Stimulated activated CD8-positive, alpha-beta memory T cell treated with anti-CD3 and anti-CD28 coated beads, Interleukin-12 subunit alpha, Interleukin-12 subunit beta, amount 100 ng/mL, for 24 hours (primary cell): ENCODE results near the gene RNF225.
"Not testable (repeated sequence)": the region's sequence is repeated elsewhere in the genome, so short reads cannot be mapped to it uniquely, and the experiment has no call there.

Experiments used
- DNase-seq: peaks from one replicate; pipeline ENCODE4 v3.0.0-alpha.2; 2020; ENCODE audit errors: extremely low read depth

RNF225 gene

GRCh38 chr19:58362272-58362994, 33.0 kb upstream of the RNF225 start, which contains the start of gene ZNF497:
Gene ZNF497 (minus strand): TSS chr19:58362751. CDS start chr19:58357635, 5,116 bp downstream.
- peak; percentile 98 for DNase-seq

- no peak for DNase-seq
These were observed 31.3 kb upstream of the RNF225 start for GRCh38 chr19:58364146-58364545.

- no peak for DNase-seq
These were observed 28.6 kb upstream of the RNF225 start for GRCh38 chr19:58366585-58367430.

GRCh38 chr19:58367698-58368454, 27.6 kb upstream of the RNF225 start:
- DNase-seq: no peak

GRCh38 chr19:58368561-58369360, 26.7 kb upstream of the RNF225 start:
- DNase-seq: no peak

GRCh38 chr19:58372311-58373133, 22.9 kb upstream of the RNF225 start:
- DNase-seq: no peak

GRCh38 chr19:58374200-58374599, 21.3 kb upstream of the RNF225 start:
- no peak for DNase-seq

GRCh38 chr19:58376724-58377123, 18.7 kb upstream of the RNF225 start:
- DNase-seq: not testable (repeated sequence)

GRCh38 chr19:58379246-58379645, 16.2 kb upstream of the RNF225 start:
- DNase-seq: no peak

- no peak for DNase-seq
These were observed 15.3 kb upstream of the RNF225 start for GRCh38 chr19:58380037-58380661.

GRCh38 chr19:58380662-58381459, 14.6 kb upstream of the RNF225 start, which contains the start of gene ZNF837:
Gene ZNF837 (minus strand): TSS chr19:58381030. CDS start chr19:58369332, 11,698 bp downstream.
- peak; percentile 94 for DNase-seq

GRCh38 chr19:58381460-58382212, 13.8 kb upstream of the RNF225 start:
- no peak for DNase-seq

GRCh38 chr19:58382997-58383603, 12.4 kb upstream of the RNF225 start:
- DNase-seq: no peak

- DNase-seq: no peak
These were observed 10.1 kb upstream of the RNF225 start for GRCh38 chr19:58385313-58385890.

- no peak for DNase-seq
These were observed 9.4 kb upstream of the RNF225 start for GRCh38 chr19:58385891-58386575.

- DNase-seq: peak; percentile 84
These were observed 8.7 kb upstream of the RNF225 start, which contains the start of gene RPS5 for GRCh38 chr19:58386576-58387337. Gene RPS5 (plus strand): TSS chr19:58387269. CDS start chr19:58388138, 869 bp downstream.
